CD4-positive, alpha-beta T cell (primary cell): ENCODE measurements around the gene MTIF3. TPM values are rescaled to one million over a fixed set of nuclear protein-coding genes. Genes with fewer than 3 reads are reported as not detected.

Source experiments
- ATAC-seq: fragments of 200-7000 bp; cut with Tn5 transposase; one replicate; pipeline ENCODE4 v1.10.0; 2022; ENCODE audit warnings: mild to moderate bottlenecking; ENCODE audit not compliant: poor library complexity
- CTCF ChIA-PET: fragments of 350-600 bp; sonication (Branson Sonifier 250); formaldehyde crosslinking; loops from one replicate; lab custom pipeline; 2021; ENCODE audit warnings: antibody characterized with exemption, inconsistent platforms; lab: Charles Lee
- POLR2A ChIA-PET: fragments of 350-600 bp; sonication (Branson Sonifier 250); formaldehyde crosslinking; loops from one replicate; lab custom pipeline; 2021; ENCODE audit warnings: antibody characterized with exemption, inconsistent platforms; lab: Charles Lee
- DNase-seq, 14 experiments: peaks; one replicate each; pipeline ENCODE4 v3.0.0-alpha.2; 2013 to 2020; ENCODE audit warnings: mixed read lengths in 2 of 14
- H3K27ac ChIP-seq, 2 donors: one replicate each; pipeline versions ENCODE4 v1.5.1 to v1.7.0; 2013; ENCODE audit warnings: low read length in 2 of 2, low read depth in 1 of 2, mild to moderate bottlenecking in 1 of 2
- H3K27me3 ChIP-seq, 2 experiments: 1 replicate in 1 of 2; 2 replicates in 1 of 2; pipeline versions ENCODE4 v1.6.1 to v1.7.0; 2013; ENCODE audit warnings: low read length in 2 of 2, control low read depth in 1 of 2, mild to moderate bottlenecking in 1 of 2, moderate library complexity in 1 of 2; ENCODE audit not compliant: insufficient read depth in 2 of 2, control insufficient read depth in 1 of 2
- H3K36me3 ChIP-seq: one replicate; pipeline ENCODE4 v1.6.1; 2013; ENCODE audit warnings: low read length, control low read depth; ENCODE audit not compliant: insufficient read depth
- H3K4me1 ChIP-seq: one replicate; pipeline ENCODE4 v1.6.1; 2013; ENCODE audit warnings: low read length, control low read depth; ENCODE audit not compliant: insufficient read depth
- H3K4me3 ChIP-seq: one replicate; pipeline ENCODE4 v1.5.1; 2013; ENCODE audit warnings: mild to moderate bottlenecking, low read length, moderate library complexity
- H3K9me3 ChIP-seq, 2 experiments: 1 replicate in 1 of 2; 2 replicates in 1 of 2; pipeline versions ENCODE4 v1.6.1 to v1.7.0; 2013; ENCODE audit warnings: low read length in 2 of 2, mild to moderate bottlenecking in 2 of 2, control low read depth in 1 of 2, moderate library complexity in 1 of 2; ENCODE audit not compliant: control insufficient read depth in 1 of 2, insufficient read depth in 1 of 2
- H3K27ac Mint-ChIP-seq: one replicate; pipeline ENCODE4 v1.8.0; 2020; ENCODE audit warnings: mixed read lengths
- H3K27me3 Mint-ChIP-seq: one replicate; pipeline ENCODE4 v1.8.0; 2021; ENCODE audit warnings: mixed read lengths
- H3K36me3 Mint-ChIP-seq: one replicate; pipeline ENCODE4 v1.8.0; 2021; ENCODE audit warnings: low read depth, mixed read lengths
- H3K4me1 Mint-ChIP-seq: one replicate; pipeline ENCODE4 v1.8.0; 2021; ENCODE audit warnings: low read depth, mixed read lengths
- H3K4me3 Mint-ChIP-seq: one replicate; pipeline ENCODE4 v1.8.0; 2020; ENCODE audit warnings: mild to moderate bottlenecking, mixed read lengths
- H3K9me3 Mint-ChIP-seq: one replicate; pipeline ENCODE4 v1.8.0; 2020; ENCODE audit warnings: mixed read lengths
- intact Hi-C, 2 experiments: fragments of 100-400 bp; cut with DNase I in 1 of 2; cut with micrococcal nuclease in 1 of 2; formaldehyde crosslinking; loops; one replicate each; pipeline versions ENCODE4 v1.15.1 to v1.9.0; 2023 to 2025; cut with DNase I, micrococcal nuclease
- total RNA-seq, 174 experiments: library from RNA in 2 of 174; stranded (reverse) in 2 of 174; gene quantifications; one replicate each; pipeline ENCODE4 v1.2.3 and lab custom pipeline; 2021 to 2026
- TF ChIP-seq, protein P1 (sequence below): fragments of 200-600 bp; IDR thresholded peaks from one replicate; pipeline ENCODE4 v1.8.0; 2022; ENCODE audit warnings: antibody characterized with exemption, mild to moderate bottlenecking

The MTIF3 gene
- total RNA-seq, 2 experiments from 2014 or later, result 13.6 to 14.5 TPM

DNA sequence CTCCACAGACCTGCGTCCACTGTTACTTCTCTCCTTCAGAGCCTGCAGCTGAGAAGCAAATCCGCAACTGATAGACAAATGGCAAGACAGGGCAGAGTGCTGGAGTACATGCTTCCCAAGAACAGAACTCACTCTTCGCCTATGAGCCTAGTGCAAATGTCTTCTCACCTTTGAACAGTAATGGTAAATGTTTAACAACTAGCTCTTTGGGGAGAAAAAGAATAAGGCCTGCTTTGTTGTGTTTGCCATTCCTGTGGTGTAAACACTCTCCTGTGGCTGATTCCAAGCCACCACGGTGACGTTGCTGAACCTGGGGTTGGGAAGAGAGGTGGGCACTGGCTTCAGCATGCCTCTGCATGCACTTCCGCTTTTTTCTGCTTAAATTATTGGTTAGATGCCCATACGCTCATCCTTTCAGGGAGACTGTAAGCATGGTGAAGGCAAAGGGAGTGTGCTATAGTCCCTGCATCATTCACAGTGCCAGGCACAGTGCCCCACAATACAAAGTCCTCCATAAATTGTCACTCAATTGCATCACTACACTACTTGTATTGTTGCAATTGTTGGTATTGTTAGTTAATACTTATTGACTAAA is 54.0 kb downstream of the MTIF3 start:
- H3K27me3 ChIP-seq, result no peaks in the 10 kb centered on the region
- intact Hi-C loops, result no loop called here
- peaks cover 3% of the 10 kb centered on the region for H3K4me1 ChIP-seq
- Mint-ChIP-seq H3K4me3 (no peak overlapping the region), H3K27ac (no peak overlapping the region), H3K27me3 (no peaks in the 10 kb centered on the region), H3K9me3 (no peaks in the 10 kb centered on the region), H3K36me3 (no peaks in the 10 kb centered on the region), H3K4me1 (no peaks in the 10 kb centered on the region)
- H3K4me3 ChIP-seq, result no peak overlapping the region
- TF ChIP-seq, protein P1, sequence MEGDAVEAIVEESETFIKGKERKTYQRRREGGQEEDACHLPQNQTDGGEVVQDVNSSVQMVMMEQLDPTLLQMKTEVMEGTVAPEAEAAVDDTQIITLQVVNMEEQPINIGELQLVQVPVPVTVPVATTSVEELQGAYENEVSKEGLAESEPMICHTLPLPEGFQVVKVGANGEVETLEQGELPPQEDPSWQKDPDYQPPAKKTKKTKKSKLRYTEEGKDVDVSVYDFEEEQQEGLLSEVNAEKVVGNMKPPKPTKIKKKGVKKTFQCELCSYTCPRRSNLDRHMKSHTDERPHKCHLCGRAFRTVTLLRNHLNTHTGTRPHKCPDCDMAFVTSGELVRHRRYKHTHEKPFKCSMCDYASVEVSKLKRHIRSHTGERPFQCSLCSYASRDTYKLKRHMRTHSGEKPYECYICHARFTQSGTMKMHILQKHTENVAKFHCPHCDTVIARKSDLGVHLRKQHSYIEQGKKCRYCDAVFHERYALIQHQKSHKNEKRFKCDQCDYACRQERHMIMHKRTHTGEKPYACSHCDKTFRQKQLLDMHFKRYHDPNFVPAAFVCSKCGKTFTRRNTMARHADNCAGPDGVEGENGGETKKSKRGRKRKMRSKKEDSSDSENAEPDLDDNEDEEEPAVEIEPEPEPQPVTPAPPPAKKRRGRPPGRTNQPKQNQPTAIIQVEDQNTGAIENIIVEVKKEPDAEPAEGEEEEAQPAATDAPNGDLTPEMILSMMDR, result no peak
- no peak overlapping the region for H3K27ac ChIP-seq
- no peaks in the 10 kb centered on the region for H3K36me3 ChIP-seq
- ATAC-seq, result no peak
- peaks cover 0 to 8% of the 10 kb centered on the region in 2 experiments for H3K9me3 ChIP-seq
- ChIA-PET CTCF (no interaction called here), POLR2A (no interaction called here)
- no peak for DNase-seq

DNA sequence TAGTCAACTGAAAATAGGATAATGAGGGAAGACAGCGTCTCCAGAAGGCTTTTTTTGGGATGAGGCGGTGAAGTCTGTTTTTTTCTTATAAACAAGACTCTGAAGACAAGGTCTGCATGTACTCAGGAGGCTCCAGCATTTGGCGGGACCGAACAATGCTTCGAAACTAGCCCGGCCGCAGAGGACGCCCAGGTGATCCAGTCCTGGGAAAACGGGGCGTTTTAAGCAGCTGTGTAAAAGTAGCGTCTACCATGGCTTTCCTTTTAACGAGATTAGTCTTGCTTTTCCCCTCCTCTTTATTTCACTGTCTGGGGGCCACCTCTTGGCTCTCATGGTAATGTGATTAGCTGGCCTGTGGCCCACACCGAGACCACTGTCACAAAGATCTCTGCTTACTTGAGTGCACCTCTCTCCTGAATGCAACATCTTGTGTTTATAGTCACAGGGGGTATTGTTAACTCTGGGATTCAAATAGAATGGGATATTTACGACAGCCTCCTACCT is 55.3 kb downstream of the MTIF3 start:
- Histone ChIP-seq H3K9me3 (no peaks in the 10 kb centered on the region), H3K27me3 (no peaks in the 10 kb centered on the region), H3K27ac (no peak overlapping the region), H3K4me1 (no peaks in the 10 kb centered on the region), H3K4me3 (no peak overlapping the region), H3K36me3 (no peaks in the 10 kb centered on the region)
- H3K9me3 Mint-ChIP-seq, result no peaks in the 10 kb centered on the region
- H3K4me1 Mint-ChIP-seq, result no peaks in the 10 kb centered on the region
- no peak for ATAC-seq
- H3K27me3 Mint-ChIP-seq, result no peaks in the 10 kb centered on the region
- DNase-seq, result no peak
- no peak overlapping the region for H3K27ac Mint-ChIP-seq
- ChIA-PET POLR2A (no interaction called here), CTCF (no interaction called here)
- intact Hi-C loops, result no loop called here
- TF ChIP-seq, protein P1, result no peak
- H3K4me3 Mint-ChIP-seq, result no peak overlapping the region
- H3K36me3 Mint-ChIP-seq, result no peaks in the 10 kb centered on the region

DNA sequence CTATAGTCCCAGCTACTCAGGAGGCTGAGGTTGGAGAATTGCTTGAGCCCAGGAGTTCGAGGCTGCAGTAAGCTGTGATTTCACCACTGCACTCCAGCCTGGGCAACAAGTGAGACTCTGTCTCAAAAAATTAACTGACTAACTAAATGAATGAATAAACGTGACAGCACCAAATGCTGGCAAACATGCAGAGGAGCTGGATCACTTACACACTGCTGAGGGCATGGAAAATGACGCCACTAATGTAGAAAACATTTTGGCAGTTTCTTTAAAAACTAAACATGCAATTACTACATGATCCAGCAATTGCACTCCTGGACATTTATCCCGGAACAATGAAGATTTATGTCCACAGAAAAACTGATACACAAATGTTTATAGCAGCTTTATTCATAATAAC is 57.3 kb downstream of the MTIF3 start:
- H3K4me1 Mint-ChIP-seq, result no peaks in the 10 kb centered on the region
- no peaks in the 10 kb centered on the region for H3K27me3 Mint-ChIP-seq
- H3K27me3 ChIP-seq, result no peaks in the 10 kb centered on the region
- no peaks in the 10 kb centered on the region for H3K9me3 Mint-ChIP-seq
- no peaks in the 10 kb centered on the region for H3K9me3 ChIP-seq
- no peaks in the 10 kb centered on the region for H3K36me3 ChIP-seq
- H3K4me1 ChIP-seq, result no peaks in the 10 kb centered on the region
- H3K36me3 Mint-ChIP-seq, result no peaks in the 10 kb centered on the region
- H3K4me3 Mint-ChIP-seq, result no peak overlapping the region
- ChIA-PET CTCF (no interaction called here), POLR2A (no interaction called here)
- no peak overlapping the region for H3K4me3 ChIP-seq
- DNase-seq, result no peak
- intact Hi-C loops, result no loop called here
- H3K27ac Mint-ChIP-seq, result no peak overlapping the region
- H3K27ac ChIP-seq, result no peak overlapping the region
- no peak for ATAC-seq
- TF ChIP-seq, protein P1, result no peak
